ENCODE data around the gene ATG10. TPM values are rescaled to one million over a fixed set of nuclear protein-coding genes. Genes with fewer than 3 reads are reported as not detected.

Gene ATG10
- total and polyA plus RNA-seq, 2 of the 13 experiments (the other 11 are each of a cell fraction or from before 2014, with no cell fraction given), result 2.0 to 5.7 TPM

DNA sequence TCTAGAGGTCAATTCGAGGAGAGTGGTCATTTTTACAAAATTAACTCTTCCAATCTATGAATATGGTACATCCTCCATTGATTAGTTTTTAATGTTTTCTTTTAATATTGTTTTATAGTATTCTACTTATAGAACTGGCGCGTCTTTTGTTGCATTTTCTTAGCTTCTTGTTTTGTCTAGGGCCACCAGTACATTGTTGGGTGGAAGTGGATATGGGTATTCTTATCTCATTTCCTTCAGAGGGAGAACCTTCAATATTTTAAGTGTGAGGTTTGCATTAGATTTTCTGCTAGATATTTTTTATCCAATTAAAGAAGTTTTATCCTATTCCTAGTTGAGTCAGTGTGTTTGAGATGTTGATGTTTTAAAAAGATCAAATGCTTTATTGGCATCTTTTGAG lies 236.5 kb downstream of the ATG10 start:
- in situ Hi-C loops (cut with HindIII; ENCODE audit: extremely low pct_ligation_motif_present, low pct_unique_long_range_greater_than_20kb), result no loop called here
- no peaks in the 10 kb centered on the region for H3K9me3 ChIP-seq (ENCODE audit: low read length)
- CTCF ChIA-PET (ENCODE audit: low intra/inter-chr PET ratio, low total read pairs), result no interaction called here
- no peaks in the 10 kb centered on the region for H3K36me3 ChIP-seq (replicated peaks in 1 of 2; ENCODE audit: control insufficient read depth in 1 of 2, insufficient read depth in 2 of 2, low read length in 2 of 2)
- H3K4me3 ChIP-seq (replicated peaks in 1 of 3; ENCODE audit: insufficient read depth in 1 of 3, low read depth in 2 of 3, low read length in 3 of 3), result no peak overlapping the region
- POLR2A ChIA-PET, result no interaction called here
- FAIRE-seq, result no peak
- DNase-seq (ENCODE audit: low spot score), result no peak
- no peaks in the 10 kb centered on the region for H3K79me2 ChIP-seq (ENCODE audit: insufficient read depth, low read length)
- no peak overlapping the region for H3K9ac ChIP-seq (ENCODE audit: insufficient read depth, low read depth, low read length)
- 68% methylated on average over 3 of the region's 3 CpGs for WGBS (ENCODE audit: low lambda C conversion rate)
- no peak overlapping the region for H3K27ac ChIP-seq (ENCODE audit: extremely low read length, insufficient read depth, low read length)
- no peak overlapping the region for H2AFZ ChIP-seq (ENCODE audit: low read length)
- H3K27me3 ChIP-seq (ENCODE audit: control insufficient read depth in 1 of 2, insufficient read depth in 2 of 2, low read length in 2 of 2), result no peaks in the 10 kb centered on the region
- H3K4me2 ChIP-seq (ENCODE audit: low read depth, low read length), result no peak overlapping the region
- no peaks in the 10 kb centered on the region for H3K4me1 ChIP-seq (ENCODE audit: insufficient read depth, low read length)
- ATAC-seq, result no peak
- intact Hi-C loops (cut with micrococcal nuclease; ENCODE audit: unreplicated experiment), result no loop called here
- H4K20me1 ChIP-seq (ENCODE audit: insufficient read depth, low read length), result no peaks in the 10 kb centered on the region
- BruUV-seq (replicated peaks), result no TSS peak
- TF ChIP-seq CEBPB (IDR thresholded peaks at IDR 0.05; ENCODE audit: borderline replicate concordance, low read depth, low read length), result no peak
- no peak for TF ChIP-seq LCORL (IDR thresholded peaks at IDR 0.05)
- TF ChIP-seq LCORL (CRISPR knock-in tag; IDR thresholded peaks at IDR 0.05), result no peak
- TF ChIP-seq, protein P1, sequence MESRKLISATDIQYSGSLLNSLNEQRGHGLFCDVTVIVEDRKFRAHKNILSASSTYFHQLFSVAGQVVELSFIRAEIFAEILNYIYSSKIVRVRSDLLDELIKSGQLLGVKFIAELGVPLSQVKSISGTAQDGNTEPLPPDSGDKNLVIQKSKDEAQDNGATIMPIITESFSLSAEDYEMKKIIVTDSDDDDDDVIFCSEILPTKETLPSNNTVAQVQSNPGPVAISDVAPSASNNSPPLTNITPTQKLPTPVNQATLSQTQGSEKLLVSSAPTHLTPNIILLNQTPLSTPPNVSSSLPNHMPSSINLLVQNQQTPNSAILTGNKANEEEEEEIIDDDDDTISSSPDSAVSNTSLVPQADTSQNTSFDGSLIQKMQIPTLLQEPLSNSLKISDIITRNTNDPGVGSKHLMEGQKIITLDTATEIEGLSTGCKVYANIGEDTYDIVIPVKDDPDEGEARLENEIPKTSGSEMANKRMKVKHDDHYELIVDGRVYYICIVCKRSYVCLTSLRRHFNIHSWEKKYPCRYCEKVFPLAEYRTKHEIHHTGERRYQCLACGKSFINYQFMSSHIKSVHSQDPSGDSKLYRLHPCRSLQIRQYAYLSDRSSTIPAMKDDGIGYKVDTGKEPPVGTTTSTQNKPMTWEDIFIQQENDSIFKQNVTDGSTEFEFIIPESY (CRISPR knock-in tag; IDR thresholded peaks at IDR 0.05), result no peak
- TF ChIP-seq, protein P2, sequence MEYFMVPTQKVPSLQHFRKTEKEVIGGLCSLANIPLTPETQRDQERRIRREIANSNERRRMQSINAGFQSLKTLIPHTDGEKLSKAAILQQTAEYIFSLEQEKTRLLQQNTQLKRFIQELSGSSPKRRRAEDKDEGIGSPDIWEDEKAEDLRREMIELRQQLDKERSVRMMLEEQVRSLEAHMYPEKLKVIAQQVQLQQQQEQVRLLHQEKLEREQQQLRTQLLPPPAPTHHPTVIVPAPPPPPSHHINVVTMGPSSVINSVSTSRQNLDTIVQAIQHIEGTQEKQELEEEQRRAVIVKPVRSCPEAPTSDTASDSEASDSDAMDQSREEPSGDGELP (IDR thresholded peaks at IDR 0.05; ENCODE audit: borderline replicate concordance, low read depth), result no peak
- no peak for TF ChIP-seq JDP2 (CRISPR knock-in tag; IDR thresholded peaks at IDR 0.05; ENCODE audit: borderline replicate concordance)
- no peak for TF ChIP-seq CBX2 (IDR thresholded peaks at IDR 0.05; ENCODE audit: low read depth, low read length)
- no peak for TF ChIP-seq CBX2 (CRISPR knock-in tag; IDR thresholded peaks at IDR 0.05; ENCODE audit: low read depth)
- TF ChIP-seq, protein P3, sequence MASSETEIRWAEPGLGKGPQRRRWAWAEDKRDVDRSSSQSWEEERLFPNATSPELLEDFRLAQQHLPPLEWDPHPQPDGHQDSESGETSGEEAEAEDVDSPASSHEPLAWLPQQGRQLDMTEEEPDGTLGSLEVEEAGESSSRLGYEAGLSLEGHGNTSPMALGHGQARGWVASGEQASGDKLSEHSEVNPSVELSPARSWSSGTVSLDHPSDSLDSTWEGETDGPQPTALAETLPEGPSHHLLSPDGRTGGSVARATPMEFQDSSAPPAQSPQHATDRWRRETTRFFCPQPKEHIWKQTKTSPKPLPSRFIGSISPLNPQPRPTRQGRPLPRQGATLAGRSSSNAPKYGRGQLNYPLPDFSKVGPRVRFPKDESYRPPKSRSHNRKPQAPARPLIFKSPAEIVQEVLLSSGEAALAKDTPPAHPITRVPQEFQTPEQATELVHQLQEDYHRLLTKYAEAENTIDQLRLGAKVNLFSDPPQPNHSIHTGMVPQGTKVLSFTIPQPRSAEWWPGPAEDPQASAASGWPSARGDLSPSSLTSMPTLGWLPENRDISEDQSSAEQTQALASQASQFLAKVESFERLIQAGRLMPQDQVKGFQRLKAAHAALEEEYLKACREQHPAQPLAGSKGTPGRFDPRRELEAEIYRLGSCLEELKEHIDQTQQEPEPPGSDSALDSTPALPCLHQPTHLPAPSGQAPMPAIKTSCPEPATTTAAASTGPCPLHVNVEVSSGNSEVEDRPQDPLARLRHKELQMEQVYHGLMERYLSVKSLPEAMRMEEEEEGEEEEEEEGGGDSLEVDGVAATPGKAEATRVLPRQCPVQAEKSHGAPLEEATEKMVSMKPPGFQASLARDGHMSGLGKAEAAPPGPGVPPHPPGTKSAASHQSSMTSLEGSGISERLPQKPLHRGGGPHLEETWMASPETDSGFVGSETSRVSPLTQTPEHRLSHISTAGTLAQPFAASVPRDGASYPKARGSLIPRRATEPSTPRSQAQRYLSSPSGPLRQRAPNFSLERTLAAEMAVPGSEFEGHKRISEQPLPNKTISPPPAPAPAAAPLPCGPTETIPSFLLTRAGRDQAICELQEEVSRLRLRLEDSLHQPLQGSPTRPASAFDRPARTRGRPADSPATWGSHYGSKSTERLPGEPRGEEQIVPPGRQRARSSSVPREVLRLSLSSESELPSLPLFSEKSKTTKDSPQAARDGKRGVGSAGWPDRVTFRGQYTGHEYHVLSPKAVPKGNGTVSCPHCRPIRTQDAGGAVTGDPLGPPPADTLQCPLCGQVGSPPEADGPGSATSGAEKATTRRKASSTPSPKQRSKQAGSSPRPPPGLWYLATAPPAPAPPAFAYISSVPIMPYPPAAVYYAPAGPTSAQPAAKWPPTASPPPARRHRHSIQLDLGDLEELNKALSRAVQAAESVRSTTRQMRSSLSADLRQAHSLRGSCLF (CRISPR knock-in tag; IDR thresholded peaks at IDR 0.05; ENCODE audit: borderline replicate concordance), result no peak
- TF ChIP-seq, protein P4, sequence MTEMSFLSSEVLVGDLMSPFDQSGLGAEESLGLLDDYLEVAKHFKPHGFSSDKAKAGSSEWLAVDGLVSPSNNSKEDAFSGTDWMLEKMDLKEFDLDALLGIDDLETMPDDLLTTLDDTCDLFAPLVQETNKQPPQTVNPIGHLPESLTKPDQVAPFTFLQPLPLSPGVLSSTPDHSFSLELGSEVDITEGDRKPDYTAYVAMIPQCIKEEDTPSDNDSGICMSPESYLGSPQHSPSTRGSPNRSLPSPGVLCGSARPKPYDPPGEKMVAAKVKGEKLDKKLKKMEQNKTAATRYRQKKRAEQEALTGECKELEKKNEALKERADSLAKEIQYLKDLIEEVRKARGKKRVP (CRISPR knock-in tag; IDR thresholded peaks at IDR 0.05), result no peak
- TF ChIP-seq ZNF124 (CRISPR knock-in tag; IDR thresholded peaks at IDR 0.05), result no peak
- no peak for TF ChIP-seq ZKSCAN1 (IDR thresholded peaks at IDR 0.05; ENCODE audit: low read length)
- no peak for TF ChIP-seq RCOR2 (CRISPR knock-in tag; IDR thresholded peaks at IDR 0.05)
- no peak for TF ChIP-seq ZNF441 (CRISPR knock-in tag; IDR thresholded peaks at IDR 0.05; ENCODE audit: borderline replicate concordance)
- TF ChIP-seq, protein P5, sequence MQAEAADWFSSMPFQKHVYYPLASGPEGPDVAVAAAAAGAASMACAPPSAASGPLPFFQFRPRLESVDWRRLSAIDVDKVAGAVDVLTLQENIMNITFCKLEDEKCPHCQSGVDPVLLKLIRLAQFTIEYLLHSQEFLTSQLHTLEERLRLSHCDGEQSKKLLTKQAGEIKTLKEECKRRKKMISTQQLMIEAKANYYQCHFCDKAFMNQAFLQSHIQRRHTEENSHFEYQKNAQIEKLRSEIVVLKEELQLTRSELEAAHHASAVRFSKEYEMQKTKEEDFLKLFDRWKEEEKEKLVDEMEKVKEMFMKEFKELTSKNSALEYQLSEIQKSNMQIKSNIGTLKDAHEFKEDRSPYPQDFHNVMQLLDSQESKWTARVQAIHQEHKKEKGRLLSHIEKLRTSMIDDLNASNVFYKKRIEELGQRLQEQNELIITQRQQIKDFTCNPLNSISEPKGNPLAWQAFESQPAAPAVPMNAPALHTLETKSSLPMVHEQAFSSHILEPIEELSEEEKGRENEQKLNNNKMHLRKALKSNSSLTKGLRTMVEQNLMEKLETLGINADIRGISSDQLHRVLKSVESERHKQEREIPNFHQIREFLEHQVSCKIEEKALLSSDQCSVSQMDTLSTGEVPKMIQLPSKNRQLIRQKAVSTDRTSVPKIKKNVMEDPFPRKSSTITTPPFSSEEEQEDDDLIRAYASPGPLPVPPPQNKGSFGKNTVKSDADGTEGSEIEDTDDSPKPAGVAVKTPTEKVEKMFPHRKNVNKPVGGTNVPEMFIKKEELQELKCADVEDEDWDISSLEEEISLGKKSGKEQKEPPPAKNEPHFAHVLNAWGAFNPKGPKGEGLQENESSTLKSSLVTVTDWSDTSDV (CRISPR knock-in tag; IDR thresholded peaks at IDR 0.05), result no peak
